Karpas-422 (cell line): ENCODE data around the gene SKI. TPM values are rescaled to one million over a fixed set of nuclear protein-coding genes. Genes with fewer than 3 reads are reported as not detected.

ENCODE experiments used
- DNase-seq: peaks from one replicate; pipeline ENCODE4 v3.0.0-alpha.2; 2015
- H2AFZ ChIP-seq: fragments of 200-600 bp; sonication (generic); 2 replicates; pipeline ENCODE4 v1.6.1; 2014; ENCODE audit warnings: antibody characterized with exemption, low read length, mixed read lengths
- H3K27ac ChIP-seq: fragments of 200-600 bp; sonication (generic); 2 replicates; pipeline ENCODE4 v1.5.1; 2014; ENCODE audit warnings: mild to moderate bottlenecking, low read length, moderate library complexity
- H3K27me3 ChIP-seq: fragments of 200-600 bp; sonication (generic); 2 replicates; pipeline ENCODE4 v1.6.1; 2014; ENCODE audit warnings: low read length, mixed read lengths
- H3K36me3 ChIP-seq: fragments of 200-600 bp; sonication (generic); 2 replicates; pipeline ENCODE4 v1.6.1; 2014; ENCODE audit warnings: low read length, mixed read lengths; ENCODE audit not compliant: insufficient read depth
- H3K4me1 ChIP-seq: fragments of 200-600 bp; sonication (generic); 2 replicates; pipeline ENCODE4 v1.6.1; 2014; ENCODE audit warnings: mild to moderate bottlenecking, low read length, mixed read lengths
- H3K4me2 ChIP-seq: fragments of 200-600 bp; sonication (generic); 2 replicates; pipeline ENCODE4 v1.6.1; 2014; ENCODE audit warnings: low read length, low read depth, mild to moderate bottlenecking; ENCODE audit not compliant: poor library complexity, severe bottlenecking
- H3K4me3 ChIP-seq: fragments of 200-600 bp; sonication (generic); 2 replicates; pipeline ENCODE4 v1.5.1; 2014; ENCODE audit warnings: mild to moderate bottlenecking, antibody characterized with exemption, low read length, mixed read lengths
- H3K79me2 ChIP-seq: fragments of 200-600 bp; sonication (generic); 2 replicates; pipeline ENCODE4 v1.6.1; 2014; ENCODE audit warnings: mild to moderate bottlenecking, low read length, mixed read lengths
- H3K9ac ChIP-seq: fragments of 200-600 bp; sonication (generic); 2 replicates; pipeline ENCODE4 v1.6.0; 2014; ENCODE audit warnings: low read length
- H3K9me2 ChIP-seq: fragments of 200-600 bp; sonication (generic), shearing (Covaris generic); replicated peaks from 2 replicates; pipeline ENCODE4 v1.6.0; 2014; ENCODE audit warnings: mild to moderate bottlenecking, low read length, moderate library complexity; ENCODE audit not compliant: insufficient read depth
- H3K9me3 ChIP-seq: fragments of 300-700, 200-600 bp; sonication (generic); 2 replicates; pipeline ENCODE4 v1.6.1; 2014; ENCODE audit warnings: low read length, mixed read lengths
- H4K20me1 ChIP-seq: fragments of 200-600 bp; sonication (generic); 2 replicates; pipeline ENCODE4 v1.6.1; 2014; ENCODE audit warnings: mild to moderate bottlenecking, antibody characterized with exemption, low read length, low read depth; ENCODE audit not compliant: insufficient read depth
- total RNA-seq: library from RNA; depleted of rRNA; stranded (reverse); fragments of >200 nt; shearing (Covaris generic); gene quantifications from 2 replicates; pipeline ENCODE4 v1.2.3, GENCODE V29; 2014; ENCODE audit warnings: low replicate concordance

SKI gene
- total RNA-seq, 1 experiment from 2014 or later = 1.7 TPM

- H3K36me3 ChIP-seq = no peaks in the 10 kb centered on the region
- no peaks in the 10 kb centered on the region for H3K9me3 ChIP-seq
- peaks cover 16% of the 10 kb centered on the region for H3K4me1 ChIP-seq
- H3K9ac ChIP-seq = no peak overlapping the region
- no peak overlapping the region for H3K4me3 ChIP-seq
- H4K20me1 ChIP-seq = no peaks in the 10 kb centered on the region
- no peak for DNase-seq
- H3K9me2 ChIP-seq = no peaks in the 10 kb centered on the region
- no peak overlapping the region for H2AFZ ChIP-seq
- no peak overlapping the region for H3K4me2 ChIP-seq
- no peaks in the 10 kb centered on the region for H3K79me2 ChIP-seq
- no peak overlapping the region for H3K27ac ChIP-seq
- H3K27me3 ChIP-seq = no peaks in the 10 kb centered on the region
These were observed 123.0 kb downstream of the SKI start for GRCh38 chr1:2350911-2351655.

GRCh38 chr1:2351723-2352122 lies 123.6 kb downstream of the SKI start:
- Histone ChIP-seq H3K4me2 (no peak overlapping the region), H3K9me2 (no peaks in the 10 kb centered on the region), H2AFZ (no peak overlapping the region), H4K20me1 (no peaks in the 10 kb centered on the region), H3K79me2 (no peaks in the 10 kb centered on the region), H3K4me1 (peaks cover 16% of the 10 kb centered on the region), H3K36me3 (no peaks in the 10 kb centered on the region), H3K9me3 (no peaks in the 10 kb centered on the region), H3K9ac (no peak overlapping the region), H3K27me3 (no peaks in the 10 kb centered on the region), H3K27ac (no peak overlapping the region), H3K4me3 (no peak overlapping the region)
- no peak for DNase-seq

- no peak for DNase-seq
- no peak overlapping the region for H3K4me3 ChIP-seq
- no peak overlapping the region for H3K27ac ChIP-seq
- H3K9me3 ChIP-seq = no peaks in the 10 kb centered on the region
- H3K36me3 ChIP-seq = no peaks in the 10 kb centered on the region
- H3K4me2 ChIP-seq = no peak overlapping the region
- H4K20me1 ChIP-seq = no peaks in the 10 kb centered on the region
- no peaks in the 10 kb centered on the region for H3K27me3 ChIP-seq
- peaks cover 16% of the 10 kb centered on the region for H3K4me1 ChIP-seq
- H3K9me2 ChIP-seq = no peaks in the 10 kb centered on the region
- H3K9ac ChIP-seq = no peak overlapping the region
- H2AFZ ChIP-seq = no peak overlapping the region
- no peaks in the 10 kb centered on the region for H3K79me2 ChIP-seq
These were observed 124.3 kb downstream of the SKI start for GRCh38 chr1:2352341-2352896.

- Histone ChIP-seq H3K4me2 (no peak overlapping the region), H3K4me1 (peaks cover 16% of the 10 kb centered on the region), H3K9ac (no peak overlapping the region), H4K20me1 (no peaks in the 10 kb centered on the region), H3K9me2 (no peaks in the 10 kb centered on the region), H3K9me3 (no peaks in the 10 kb centered on the region), H2AFZ (no peak overlapping the region), H3K36me3 (no peaks in the 10 kb centered on the region), H3K27ac (no peak overlapping the region), H3K79me2 (no peaks in the 10 kb centered on the region), H3K27me3 (no peaks in the 10 kb centered on the region), H3K4me3 (no peak overlapping the region)
- DNase-seq = no peak
These were observed 124.9 kb downstream of the SKI start for GRCh38 chr1:2352897-2353550.

GRCh38 chr1:2353551-2354438 lies 125.7 kb downstream of the SKI start:
- no peak overlapping the region for H3K4me3 ChIP-seq
- H3K36me3 ChIP-seq = no peaks in the 10 kb centered on the region
- H3K9ac ChIP-seq = no peak overlapping the region
- H3K27me3 ChIP-seq = no peaks in the 10 kb centered on the region
- no peak overlapping the region for H2AFZ ChIP-seq
- DNase-seq = no peak
- peaks cover 16% of the 10 kb centered on the region for H3K4me1 ChIP-seq
- no peak overlapping the region for H3K27ac ChIP-seq
- no peaks in the 10 kb centered on the region for H3K9me2 ChIP-seq
- no peaks in the 10 kb centered on the region for H4K20me1 ChIP-seq
- no peak overlapping the region for H3K4me2 ChIP-seq
- H3K9me3 ChIP-seq = no peaks in the 10 kb centered on the region
- no peaks in the 10 kb centered on the region for H3K79me2 ChIP-seq

- Histone ChIP-seq H3K9me2 (no peaks in the 10 kb centered on the region), H3K4me3 (no peak overlapping the region), H3K27ac (no peak overlapping the region), H4K20me1 (no peaks in the 10 kb centered on the region), H3K4me1 (peaks cover 8% of the 10 kb centered on the region), H2AFZ (no peak overlapping the region), H3K36me3 (no peaks in the 10 kb centered on the region), H3K9me3 (no peaks in the 10 kb centered on the region), H3K79me2 (no peaks in the 10 kb centered on the region), H3K4me2 (no peak overlapping the region), H3K9ac (no peak overlapping the region), H3K27me3 (no peaks in the 10 kb centered on the region)
- no peak for DNase-seq
These were observed 126.6 kb downstream of the SKI start for GRCh38 chr1:2354511-2355372.

- Histone ChIP-seq H3K79me2 (no peaks in the 10 kb centered on the region), H3K9me2 (no peaks in the 10 kb centered on the region), H4K20me1 (no peaks in the 10 kb centered on the region), H3K27me3 (no peaks in the 10 kb centered on the region), H3K9me3 (no peaks in the 10 kb centered on the region), H3K27ac (no peak overlapping the region), H3K9ac (no peak overlapping the region), H3K4me1 (no peaks in the 10 kb centered on the region), H3K4me3 (no peak overlapping the region), H3K36me3 (no peaks in the 10 kb centered on the region), H2AFZ (no peak overlapping the region), H3K4me2 (no peak overlapping the region)
- no peak for DNase-seq
These were observed 127.5 kb downstream of the SKI start for GRCh38 chr1:2355373-2356261.
